COR-L47 (cell line): ENCODE measurements around the gene NACA.

Source experiments
- DNase-seq: peaks from one replicate; lab custom pipeline; 2025; lab: John Stamatoyannopoulos, UW

The NACA gene

DNA sequence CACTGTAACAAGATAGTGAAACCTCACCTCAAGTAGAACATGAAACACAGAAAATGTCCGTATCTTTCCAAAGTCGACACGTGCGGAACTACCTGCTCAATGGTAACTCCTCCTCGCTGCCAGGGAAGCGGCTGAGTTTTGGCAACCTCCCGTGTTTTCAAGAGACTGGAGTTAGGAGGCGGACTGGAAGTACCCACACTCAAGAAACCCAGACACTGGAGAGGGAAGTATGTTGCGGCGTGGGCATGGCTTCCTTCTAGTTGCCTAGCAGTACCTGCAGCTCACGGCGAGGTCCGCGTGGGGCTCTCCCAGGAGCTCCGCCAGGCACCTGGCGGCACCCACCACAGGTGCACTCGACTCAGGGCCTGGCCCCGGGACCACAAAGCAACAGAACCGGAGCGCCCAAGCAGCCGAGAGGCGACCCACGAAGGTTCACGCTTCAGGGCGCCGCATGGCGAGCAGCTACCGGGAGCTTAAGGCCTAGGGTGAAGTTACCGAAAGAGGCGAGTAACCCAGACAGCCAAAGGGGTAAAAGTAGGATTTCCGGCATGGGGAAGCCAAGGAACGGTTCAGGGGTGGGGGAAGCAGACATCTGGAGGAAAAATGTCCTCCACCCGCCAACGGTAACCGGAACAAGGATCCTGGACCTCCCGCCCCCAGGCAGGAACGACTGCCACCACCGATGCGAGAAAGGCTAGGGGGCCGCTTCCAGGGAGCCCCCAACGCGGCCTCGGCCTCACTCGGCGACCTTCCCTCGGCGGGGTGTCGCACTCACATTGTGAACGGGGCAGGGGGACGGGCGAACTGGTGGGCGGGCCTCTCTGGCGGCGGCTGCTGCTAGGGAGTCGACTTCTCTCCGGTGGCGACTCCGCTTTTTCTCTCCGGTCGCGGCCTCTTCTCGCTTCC lies 37.6 kb downstream of the NACA start:
- peak; percentile 33 for DNase-seq

DNA sequence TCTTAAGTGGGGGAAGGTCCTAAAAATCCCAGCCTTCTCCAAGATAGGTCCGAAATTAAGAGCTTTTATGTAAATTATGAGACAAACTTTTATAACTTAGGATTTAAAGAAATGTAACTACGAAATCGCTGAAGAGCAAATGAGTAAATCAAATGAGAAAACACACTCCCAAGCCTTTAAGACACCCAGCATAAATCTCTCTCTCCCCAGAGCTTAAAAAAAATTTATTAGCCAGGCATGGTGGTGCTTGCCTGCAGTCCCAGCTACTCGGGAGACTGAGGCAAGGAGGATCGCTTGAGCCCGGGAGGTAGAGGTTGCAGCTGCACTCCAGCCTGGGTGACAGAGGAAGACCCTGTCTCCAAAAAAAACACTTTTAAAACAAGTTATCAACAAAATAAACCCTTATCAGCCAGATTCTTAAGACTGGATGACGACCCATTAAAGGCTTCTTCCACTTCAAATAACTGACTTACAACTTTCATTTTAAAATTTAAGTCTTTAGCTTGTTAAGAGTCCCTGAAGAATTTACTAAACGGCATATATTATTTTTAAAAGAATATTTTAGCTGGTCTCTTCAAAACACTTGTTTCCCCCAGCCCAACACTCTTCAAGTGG lies 40.2 kb downstream of the NACA start:
- DNase-seq = no peak

DNA sequence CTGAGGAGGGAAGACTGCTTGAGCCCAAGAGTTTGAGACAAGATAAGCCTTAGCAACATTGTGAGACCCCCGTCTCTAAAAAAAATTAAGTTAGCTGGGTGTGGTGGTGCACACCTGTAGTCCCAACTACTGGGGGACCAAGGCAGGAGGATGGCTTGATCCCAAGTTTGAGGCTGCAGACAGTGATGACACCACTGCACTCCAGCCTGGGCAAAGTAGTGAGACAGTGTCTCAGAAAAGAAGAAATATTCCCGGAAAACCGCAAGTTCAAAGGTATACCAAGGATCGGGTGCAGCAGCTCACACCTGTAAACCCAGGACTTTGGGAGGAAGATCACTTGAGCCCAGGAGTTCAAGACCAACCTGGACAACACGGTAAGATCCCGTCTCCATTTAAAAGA lies 42.8 kb downstream of the NACA start:
- no peak for DNase-seq

DNA sequence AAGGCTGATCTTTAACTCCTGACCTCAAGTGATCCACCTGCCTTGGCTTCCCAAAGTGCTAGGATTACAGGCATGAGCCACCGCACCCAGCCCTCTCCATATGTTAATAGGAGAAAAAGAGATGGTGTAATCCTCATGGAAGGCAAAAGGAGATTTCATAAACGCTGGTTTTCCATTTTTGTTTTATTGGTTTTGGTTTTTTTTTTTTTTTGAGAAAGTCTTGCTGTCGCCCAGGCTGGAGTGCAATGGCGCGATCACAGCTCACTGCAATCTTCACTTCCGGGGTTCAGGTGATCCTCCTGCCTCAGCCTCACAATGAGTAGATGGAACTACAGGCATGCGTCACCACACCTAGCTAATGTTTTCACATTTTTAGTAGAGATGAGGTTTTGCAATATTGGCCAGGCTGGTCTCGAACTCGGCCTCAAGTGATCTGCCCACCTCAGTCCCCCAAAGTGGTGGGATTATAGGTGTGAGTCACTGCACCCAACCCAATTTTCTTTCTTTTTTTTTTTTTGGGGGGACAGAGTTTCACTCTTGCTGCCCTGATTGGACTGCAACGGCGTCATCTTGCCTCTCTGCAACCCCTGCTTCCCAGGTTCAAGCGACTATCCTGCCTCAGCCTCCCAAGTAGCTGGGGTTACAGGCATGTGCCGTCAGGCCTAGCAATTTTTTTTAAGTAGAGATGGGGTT lies 45.1 kb downstream of the NACA start:
- no peak for DNase-seq

DNA sequence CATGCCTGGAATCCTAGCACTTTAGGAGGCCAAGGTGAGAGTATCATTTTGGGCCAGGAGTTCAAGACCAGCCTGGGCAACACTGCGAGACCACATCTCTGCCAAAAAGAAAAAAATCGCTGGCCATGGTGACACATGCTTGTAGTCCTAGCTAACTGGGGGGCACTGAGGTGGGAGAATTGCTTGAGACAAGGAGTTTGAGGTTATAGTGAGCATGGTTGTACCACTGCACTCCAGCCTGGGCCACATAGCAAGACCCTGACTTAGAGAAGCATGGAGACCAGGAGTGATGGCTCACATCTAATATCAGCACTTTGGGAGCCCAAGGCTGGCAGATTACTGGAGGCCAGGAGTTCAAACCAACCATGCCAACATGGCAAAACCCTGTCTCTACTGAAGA lies 46.2 kb downstream of the NACA start:
- DNase-seq = no peak

DNA sequence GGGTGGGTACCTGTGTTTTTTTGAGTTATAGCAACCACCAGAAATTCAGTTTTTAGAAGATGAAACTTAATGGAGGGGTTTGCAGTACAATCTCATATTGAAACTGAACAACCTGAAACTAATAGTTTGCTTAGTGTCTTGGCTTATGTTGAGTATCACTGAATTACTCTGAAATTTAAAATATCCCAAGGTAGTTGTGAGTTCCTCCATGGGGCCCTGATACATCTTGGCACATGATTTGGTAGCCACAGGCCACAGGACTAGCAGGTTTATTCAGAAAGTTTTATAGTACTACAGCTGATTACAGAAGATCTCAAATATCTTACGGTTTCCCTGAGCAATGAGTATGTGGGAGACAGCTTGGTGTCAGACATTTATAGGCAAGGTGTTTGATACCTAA lies 47.4 kb downstream of the NACA start:
- no peak for DNase-seq

DNA sequence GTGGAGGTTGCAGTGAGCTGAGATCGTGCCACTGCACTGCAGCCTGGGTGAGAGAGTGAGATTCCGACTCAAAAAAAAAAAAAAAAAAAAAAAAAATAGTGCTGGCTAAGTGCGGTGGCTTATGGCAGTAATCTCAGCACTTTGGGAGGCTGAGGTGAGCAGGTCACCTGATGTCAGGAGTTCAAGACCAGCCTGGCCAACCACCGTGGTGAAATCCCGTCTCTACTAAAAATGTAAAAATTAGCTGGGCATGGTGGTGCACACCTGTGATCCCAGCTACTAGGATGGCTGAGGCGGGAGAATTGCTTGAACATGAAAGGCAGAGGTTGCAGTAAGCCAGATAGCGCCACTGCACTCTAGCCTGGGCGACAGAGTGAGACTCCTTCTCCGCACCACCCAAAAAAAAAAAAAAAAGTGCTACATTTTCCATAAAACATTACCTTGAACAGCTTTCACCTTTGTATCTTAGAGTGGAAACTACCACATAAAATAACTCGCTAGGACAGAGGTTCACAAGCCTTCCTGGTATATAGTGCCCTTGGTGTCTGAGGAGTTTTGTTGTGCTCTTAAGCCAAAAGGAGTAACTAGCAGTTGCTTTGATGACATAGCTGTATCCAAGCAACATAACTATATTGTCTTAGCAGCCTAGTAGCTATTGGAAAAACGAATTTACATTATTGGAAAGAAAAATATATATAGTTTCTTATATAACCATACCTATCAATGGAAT lies 48.1 kb downstream of the NACA start:
- no peak for DNase-seq

DNA sequence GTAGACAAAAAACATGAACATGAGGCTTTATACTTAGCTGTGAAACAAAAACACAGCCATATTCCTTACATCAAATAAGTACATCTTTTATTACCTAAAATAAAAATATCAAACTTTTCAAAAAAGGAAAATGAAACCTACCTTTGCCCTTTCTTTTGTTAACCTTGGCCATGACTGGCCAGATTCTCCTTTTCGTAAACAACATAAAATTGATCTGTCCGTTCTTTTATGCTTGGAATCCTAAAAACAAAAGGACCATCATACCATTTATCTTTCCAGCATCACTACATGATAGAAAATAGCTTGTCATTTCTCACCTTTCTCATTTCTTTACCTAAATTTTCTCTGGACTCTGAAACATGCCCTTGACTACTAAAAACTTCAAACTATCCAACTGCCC lies 53.5 kb downstream of the NACA start:
- DNase-seq = no peak

DNA sequence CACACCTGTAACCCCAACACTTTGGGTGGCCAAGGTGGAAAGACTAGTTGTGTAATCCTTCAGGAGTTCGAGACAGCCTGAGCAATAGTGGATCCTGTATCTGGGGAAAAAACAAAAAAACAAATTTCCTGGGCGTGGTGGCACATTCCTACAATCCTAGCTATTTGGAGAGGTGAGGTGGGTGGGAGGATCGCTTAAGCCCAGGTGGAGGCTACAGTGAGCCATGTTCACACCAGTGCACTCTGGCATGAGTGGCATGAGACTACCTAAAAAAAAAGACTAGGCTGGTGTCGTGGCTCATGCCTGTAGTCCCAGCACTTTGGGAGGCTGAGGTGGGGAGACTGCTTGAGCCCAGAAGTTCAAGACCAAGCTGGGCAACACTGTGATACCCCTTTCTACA lies 54.3 kb downstream of the NACA start:
- no peak for DNase-seq

DNA sequence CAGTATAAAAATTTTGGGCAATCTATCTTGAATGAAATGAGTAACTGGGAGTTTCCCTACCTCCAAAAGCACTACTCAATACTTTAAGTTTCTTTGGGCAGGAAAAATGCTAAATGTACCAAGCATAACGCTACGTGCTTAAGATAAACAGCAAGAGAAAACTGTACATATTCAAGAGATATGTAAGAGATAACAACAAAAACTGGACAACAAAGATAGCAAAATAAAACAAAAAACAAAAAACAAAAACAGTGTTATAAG lies 57.0 kb downstream of the NACA start:
- no peak for DNase-seq
